ENCODE data around the gene ZNF346. TPM values are rescaled to one million over a fixed set of nuclear protein-coding genes. Genes with fewer than 3 reads are reported as not detected.

The ZNF346 gene
- total and polyA plus RNA-seq, 10 of the 15 experiments (the other 5 are each of a cell fraction or from before 2014, with no cell fraction given), result 6.5 to 30.2 (median 24.0) TPM

DNA sequence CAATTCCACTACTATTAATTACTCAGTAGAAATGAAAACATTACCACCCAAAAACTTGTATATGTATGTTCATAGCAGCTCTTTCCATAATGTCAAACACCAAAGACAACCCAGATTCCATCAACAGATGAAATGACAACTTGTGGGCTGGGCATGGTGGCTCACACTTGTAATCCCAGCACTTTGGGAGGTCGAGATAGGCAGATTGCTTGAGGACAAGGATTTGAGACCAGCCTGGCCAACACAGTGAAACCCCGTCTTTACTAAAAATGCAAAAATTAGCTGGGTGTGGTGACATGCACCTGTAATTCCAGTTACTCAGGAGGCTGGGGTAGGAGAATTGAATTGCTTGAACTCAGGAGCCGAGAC is 27.4 kb upstream of the ZNF346 start:
- ATAC-seq (peak; percentile 4), DNase-seq (ENCODE audit: low read depth, low spot score) (no peak), FAIRE-seq (no peak)
- no peak overlapping the region for H2AFZ ChIP-seq (ENCODE audit: control insufficient read depth, low read depth, low read length)
- peak overlapping the region; percentile 40 for H3K4me2 ChIP-seq (ENCODE audit: control insufficient read depth, insufficient read depth)
- H3K4me1 ChIP-seq (ENCODE audit: control insufficient read depth, insufficient read depth, low read length), result peaks cover 40% of the 10 kb centered on the region
- H3K27me3 ChIP-seq (replicated peaks in 1 of 2; ENCODE audit: control insufficient read depth in 2 of 2, insufficient read depth in 2 of 2, low read length in 1 of 2), result no peaks in the 10 kb centered on the region
- H3K4me3 ChIP-seq, result no peak overlapping the region
- SMC1A ChIA-PET (ENCODE audit: uncharacterized antibody, unreplicated experiment), result interaction anchor here (0.7 to 3.5 kb wide), 4 partner anchors 9 to 26 kb away, joined by 3 to 30 read pairs (median 5); no protein-coding TSS in a partner anchor
- no TSS peak for BruUV-seq (replicated peaks)
- WGBS (ENCODE audit: insufficient coverage, insufficient replicate concordance, low lambda C conversion rate, missing lambda C conversion rate), result 85% methylated on average over 3 of the region's 3 CpGs
- POLR2A ChIA-PET, result interaction anchor here (0.5 to 1.7 kb wide), 4 partner anchors 10 to 598 kb away, joined by 4 to 17 read pairs (median 5); no protein-coding TSS in a partner anchor
- intact Hi-C loops (cut with micrococcal nuclease; ENCODE audit: unreplicated experiment) (no loop called here), in situ Hi-C loops (cut with MboI) (no loop called here)
- TF ChIP-seq, protein P1, sequence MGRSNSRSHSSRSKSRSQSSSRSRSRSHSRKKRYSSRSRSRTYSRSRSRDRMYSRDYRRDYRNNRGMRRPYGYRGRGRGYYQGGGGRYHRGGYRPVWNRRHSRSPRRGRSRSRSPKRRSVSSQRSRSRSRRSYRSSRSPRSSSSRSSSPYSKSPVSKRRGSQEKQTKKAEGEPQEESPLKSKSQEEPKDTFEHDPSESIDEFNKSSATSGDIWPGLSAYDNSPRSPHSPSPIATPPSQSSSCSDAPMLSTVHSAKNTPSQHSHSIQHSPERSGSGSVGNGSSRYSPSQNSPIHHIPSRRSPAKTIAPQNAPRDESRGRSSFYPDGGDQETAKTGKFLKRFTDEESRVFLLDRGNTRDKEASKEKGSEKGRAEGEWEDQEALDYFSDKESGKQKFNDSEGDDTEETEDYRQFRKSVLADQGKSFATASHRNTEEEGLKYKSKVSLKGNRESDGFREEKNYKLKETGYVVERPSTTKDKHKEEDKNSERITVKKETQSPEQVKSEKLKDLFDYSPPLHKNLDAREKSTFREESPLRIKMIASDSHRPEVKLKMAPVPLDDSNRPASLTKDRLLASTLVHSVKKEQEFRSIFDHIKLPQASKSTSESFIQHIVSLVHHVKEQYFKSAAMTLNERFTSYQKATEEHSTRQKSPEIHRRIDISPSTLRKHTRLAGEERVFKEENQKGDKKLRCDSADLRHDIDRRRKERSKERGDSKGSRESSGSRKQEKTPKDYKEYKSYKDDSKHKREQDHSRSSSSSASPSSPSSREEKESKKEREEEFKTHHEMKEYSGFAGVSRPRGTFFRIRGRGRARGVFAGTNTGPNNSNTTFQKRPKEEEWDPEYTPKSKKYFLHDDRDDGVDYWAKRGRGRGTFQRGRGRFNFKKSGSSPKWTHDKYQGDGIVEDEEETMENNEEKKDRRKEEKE (IDR thresholded peaks at IDR 0.05), result no peak
- TF ChIP-seq NFXL1 (IDR thresholded peaks at IDR 0.05; ENCODE audit: borderline replicate concordance) (no peak), MYC (IDR thresholded peaks at IDR 0.05; ENCODE audit: insufficient read depth, insufficient read length, insufficient replicate concordance, low read length, severe bottlenecking) (no peak), JUND (IDR thresholded peaks at IDR 0.05; ENCODE audit: low read depth, low read length) (no peak), IKZF1 (conservative IDR thresholded peaks at IDR 0.05) (no peak), NR2C1 (IDR thresholded peaks at IDR 0.05) (no peak), SUPT20H (IDR thresholded peaks at IDR 0.05; ENCODE audit: borderline replicate concordance, control insufficient read depth, low read depth, low read length) (no peak), ZBED1 (IDR thresholded peaks at IDR 0.05; ENCODE audit: borderline replicate concordance) (no peak), NBN (IDR thresholded peaks at IDR 0.05) (no peak)
- TF ChIP-seq, protein P2, sequence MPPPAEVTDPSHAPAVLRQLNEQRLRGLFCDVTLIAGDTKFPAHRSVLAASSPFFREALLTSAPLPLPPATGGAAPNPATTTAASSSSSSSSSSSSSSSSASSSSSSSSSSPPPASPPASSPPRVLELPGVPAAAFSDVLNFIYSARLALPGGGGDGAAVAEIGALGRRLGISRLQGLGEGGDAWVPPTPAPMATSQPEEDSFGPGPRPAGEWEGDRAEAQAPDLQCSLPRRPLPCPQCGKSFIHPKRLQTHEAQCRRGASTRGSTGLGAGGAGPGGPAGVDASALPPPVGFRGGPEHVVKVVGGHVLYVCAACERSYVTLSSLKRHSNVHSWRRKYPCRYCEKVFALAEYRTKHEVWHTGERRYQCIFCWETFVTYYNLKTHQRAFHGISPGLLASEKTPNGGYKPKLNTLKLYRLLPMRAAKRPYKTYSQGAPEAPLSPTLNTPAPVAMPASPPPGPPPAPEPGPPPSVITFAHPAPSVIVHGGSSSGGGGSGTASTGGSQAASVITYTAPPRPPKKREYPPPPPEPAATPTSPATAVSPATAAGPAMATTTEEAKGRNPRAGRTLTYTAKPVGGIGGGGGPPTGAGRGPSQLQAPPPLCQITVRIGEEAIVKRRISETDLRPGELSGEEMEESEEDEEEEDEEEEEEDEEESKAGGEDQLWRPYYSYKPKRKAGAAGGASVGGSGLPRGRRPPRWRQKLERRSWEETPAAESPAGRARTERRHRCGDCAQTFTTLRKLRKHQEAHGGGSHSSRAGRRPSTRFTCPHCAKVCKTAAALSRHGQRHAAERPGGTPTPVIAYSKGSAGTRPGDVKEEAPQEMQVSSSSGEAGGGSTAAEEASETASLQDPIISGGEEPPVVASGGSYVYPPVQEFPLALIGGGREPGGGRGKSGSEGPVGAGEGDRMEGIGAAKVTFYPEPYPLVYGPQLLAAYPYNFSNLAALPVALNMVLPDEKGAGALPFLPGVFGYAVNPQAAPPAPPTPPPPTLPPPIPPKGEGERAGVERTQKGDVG (CRISPR knock-in tag; IDR thresholded peaks at IDR 0.05), result no peak
- TF ChIP-seq, protein P3, sequence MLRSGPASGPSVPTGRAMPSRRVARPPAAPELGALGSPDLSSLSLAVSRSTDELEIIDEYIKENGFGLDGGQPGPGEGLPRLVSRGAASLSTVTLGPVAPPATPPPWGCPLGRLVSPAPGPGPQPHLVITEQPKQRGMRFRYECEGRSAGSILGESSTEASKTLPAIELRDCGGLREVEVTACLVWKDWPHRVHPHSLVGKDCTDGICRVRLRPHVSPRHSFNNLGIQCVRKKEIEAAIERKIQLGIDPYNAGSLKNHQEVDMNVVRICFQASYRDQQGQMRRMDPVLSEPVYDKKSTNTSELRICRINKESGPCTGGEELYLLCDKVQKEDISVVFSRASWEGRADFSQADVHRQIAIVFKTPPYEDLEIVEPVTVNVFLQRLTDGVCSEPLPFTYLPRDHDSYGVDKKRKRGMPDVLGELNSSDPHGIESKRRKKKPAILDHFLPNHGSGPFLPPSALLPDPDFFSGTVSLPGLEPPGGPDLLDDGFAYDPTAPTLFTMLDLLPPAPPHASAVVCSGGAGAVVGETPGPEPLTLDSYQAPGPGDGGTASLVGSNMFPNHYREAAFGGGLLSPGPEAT (IDR thresholded peaks at IDR 0.05; ENCODE audit: low read depth), result no peak
- no peaks in the 10 kb centered on the region; the same call in 1 of the 2 replicates for H4K20me1 ChIP-seq (ENCODE audit: control insufficient read depth, insufficient read depth)
- RAD21 ChIA-PET (ENCODE audit: unreplicated experiment), result interaction anchor here (0.7 to 1.6 kb wide), 6 partner anchors 9 to 460 kb away, joined by 3 to 5 read pairs (median 4); partner anchors contain the start of genes UIMC1 and ZNF346
- H3K27ac ChIP-seq (ENCODE audit: control insufficient read depth, insufficient read depth), result peak overlapping the region; percentile 89
- H3K9ac ChIP-seq (ENCODE audit: control insufficient read depth, insufficient read depth, low read length), result no peak overlapping the region; the same call in 1 of the 2 replicates
- peaks cover 91% of the 10 kb centered on the region for H3K79me2 ChIP-seq (ENCODE audit: control insufficient read depth, insufficient read depth, low read length)
- H3K9me3 ChIP-seq (replicated peaks; ENCODE audit: control insufficient read depth, insufficient read depth, low read length), result no peaks in the 10 kb centered on the region; the same call in 2 of the 3 replicates
- CTCF ChIA-PET, result interaction anchor here (0.8 to 4.0 kb wide), 4 partner anchors 10 to 334 kb away, joined by 3 to 40 read pairs (median 4); partner anchors contain the start of gene UIMC1
- H3K36me3 ChIP-seq (ENCODE audit: control insufficient read depth in 2 of 2, insufficient read depth in 2 of 2, low read length in 1 of 2), result no peaks in the 10 kb centered on the region
